Lower leg skin (tissue), 4 donors: ENCODE measurements around the gene UGT1A9. TPM values are rescaled to one million over a fixed set of nuclear protein-coding genes. Genes with fewer than 3 reads are reported as not detected.

ENCODE experiments used
- DNase-seq, 2 donors: peaks; one replicate each; pipeline ENCODE4 v3.0.0-alpha.2; 2019; ENCODE audit warnings: low spot score in 2 of 2
- H3K4me3 ChIP-seq: fragments of 200-600 bp; sonication (generic); 2 replicates; pipeline ENCODE4 v1.5.1; 2017; ENCODE audit warnings: mild to moderate bottlenecking, low read depth; ENCODE audit not compliant: poor library complexity, severe bottlenecking
- CTCF ChIP-seq, 3 donors: fragments of 450-650 bp; IDR thresholded peaks; one replicate each; pipeline ENCODE4 v1.5.1; 2016; ENCODE audit warnings: antibody characterized with exemption in 3 of 3, mild to moderate bottlenecking in 3 of 3, moderate library complexity in 2 of 3
- POLR2A ChIP-seq, 2 donors: fragments of 450-650 bp; IDR thresholded peaks; one replicate each; pipeline ENCODE4 v1.6.1; 2016 to 2017; ENCODE audit warnings: antibody characterized with exemption in 2 of 2, mild to moderate bottlenecking in 1 of 2, moderate library complexity in 1 of 2
- WGBS, 2 donors: methylation state at CpG; one replicate each; pipeline ENCODE4 v1.1.5; 2018; 5-methylcytosine and 5-hydroxymethylcytosine counted together
- intact Hi-C: fragments of 100-400 bp; cut with DNase I; formaldehyde crosslinking; loops from one replicate; pipeline ENCODE4 v1.15.0; 2023; ENCODE audit warnings: low total_unique reads
- total RNA-seq, 4 donors: library from RNA; depleted of rRNA; stranded (reverse); fragments of >200 nt; gene quantifications; one replicate each; pipeline ENCODE4 v1.1.0, GENCODE V29; 2016

The UGT1A9 gene
- total RNA-seq, 4 donors from 2014 or later = not detected

GRCh38 chr2:233761040-233761769 lies 89.5 kb downstream of the UGT1A9 start:
- no peak overlapping the region for H3K4me3 ChIP-seq
- intact Hi-C loops = no loop called here
- no peak for DNase-seq
- WGBS, 2 donors = 68 to 70% methylated on average over 4 of the region's 4 CpGs
- TF ChIP-seq CTCF (IDR thresholded peaks at IDR 0.05) (no peak), POLR2A (IDR thresholded peaks at IDR 0.05) (no peak)

- no peak overlapping the region for H3K4me3 ChIP-seq
- 62 to 63% methylated on average over 7 of the region's 7 CpGs for WGBS, 2 donors
- intact Hi-C loops = no loop called here
- no peak for DNase-seq
- TF ChIP-seq CTCF (IDR thresholded peaks at IDR 0.05) (no peak), POLR2A (IDR thresholded peaks at IDR 0.05) (no peak)
Measured at GRCh38 chr2:233764264-233764663, 92.6 kb downstream of the UGT1A9 start.

GRCh38 chr2:233764761-233765160 lies 93.1 kb downstream of the UGT1A9 start:
- intact Hi-C loops = no loop called here
- no peak for TF ChIP-seq POLR2A (IDR thresholded peaks at IDR 0.05)
- TF ChIP-seq CTCF (IDR thresholded peaks at IDR 0.05) = no peak
- DNase-seq = no peak
- no peak overlapping the region for H3K4me3 ChIP-seq
- 58 to 76% methylated on average over 3 of the region's 3 CpGs for WGBS, 2 donors

GRCh38 chr2:233766416-233766815 lies 94.7 kb downstream of the UGT1A9 start:
- TF ChIP-seq POLR2A (IDR thresholded peaks at IDR 0.05) (no peak), CTCF (IDR thresholded peaks at IDR 0.05) (no peak)
- intact Hi-C loops = no loop called here
- 78 to 83% methylated on average over 4 of the region's 4 CpGs for WGBS, 2 donors
- H3K4me3 ChIP-seq = no peak overlapping the region
- DNase-seq = no peak

GRCh38 chr2:233768076-233768475 lies 96.4 kb downstream of the UGT1A9 start:
- intact Hi-C loops = no loop called here
- 81 to 89% methylated on average over 4 of the region's 4 CpGs for WGBS, 2 donors
- DNase-seq = no peak
- no peak for TF ChIP-seq CTCF (IDR thresholded peaks at IDR 0.05)
- no peak for TF ChIP-seq POLR2A (IDR thresholded peaks at IDR 0.05)
- H3K4me3 ChIP-seq = no peak overlapping the region

- intact Hi-C loops = no loop called here
- H3K4me3 ChIP-seq = no peak overlapping the region
- no peak for DNase-seq
- 88 to 90% methylated on average over 9 of the region's 9 CpGs for WGBS, 2 donors
- TF ChIP-seq POLR2A (IDR thresholded peaks at IDR 0.05) (no peak), CTCF (IDR thresholded peaks at IDR 0.05) (no peak)
Measured at GRCh38 chr2:233769260-233769659, 97.6 kb downstream of the UGT1A9 start.
